ENCODE data around the gene C16orf54. TPM values are rescaled to one million over a fixed set of nuclear protein-coding genes. Genes with fewer than 3 reads are reported as not detected.
"Not testable (repeated sequence)": the region's sequence is repeated elsewhere in the genome, so short reads cannot be mapped to it uniquely, and the experiment has no call there.

The C16orf54 gene
- total and polyA plus RNA-seq, 2 of the 4 experiments (the other 2 are of a cell fraction): not detected

GRCh38 chr16:29709657-29710056 lies 36.1 kb downstream of the C16orf54 start:
- H2BK5ac ChIP-seq (ENCODE audit: low read depth, low read length, poor library complexity, severe bottlenecking); H2AK9ac ChIP-seq (replicated peaks; ENCODE audit: low read depth, low read length, poor library complexity); H3K27ac ChIP-seq (ENCODE audit: insufficient read depth, low read length); H3K14ac ChIP-seq (replicated peaks; ENCODE audit: low read depth, low read length); H3K4me3 ChIP-seq (ENCODE audit: insufficient read depth, low read depth, low read length); H3K36me3 ChIP-seq (ENCODE audit: control insufficient read depth, insufficient read depth, low read length); H4K8ac ChIP-seq (ENCODE audit: low read depth in 2 of 2, low read length in 2 of 2); H3K9me3 ChIP-seq (ENCODE audit: control insufficient read depth, insufficient read depth, low read length); CTCF ChIA-PET; H2BK120ac ChIP-seq (ENCODE audit: low read depth, low read length); dilution Hi-C loops (cut with HindIII; ENCODE audit: low sequenced_read_pairs, unreplicated experiment); in situ Hi-C loops (cut with MboI; ENCODE audit: low sequenced_read_pairs); BruUV-seq (replicated peaks); H3K23ac ChIP-seq (ENCODE audit: low read depth, low read length); H3K9ac ChIP-seq (ENCODE audit: low read depth, low read length); H3K56ac ChIP-seq (ENCODE audit: extremely low read depth, insufficient read depth, low read length); H3K18ac ChIP-seq (ENCODE audit: low read depth, low read length); POLR2A ChIA-PET (ENCODE audit: unreplicated experiment); H3K9me1 ChIP-seq (ENCODE audit: insufficient read depth, low read length); H4K20me1 ChIP-seq (ENCODE audit: insufficient read depth, low read length); H3K79me1 ChIP-seq (ENCODE audit: low read depth in 1 of 2, low read length in 2 of 2); H2AK5ac ChIP-seq (ENCODE audit: low read depth, low read length); H4K5ac ChIP-seq (ENCODE audit: low read depth, low read length); H4K91ac ChIP-seq (ENCODE audit: insufficient read depth, low read depth, low read length); H2BK15ac ChIP-seq (ENCODE audit: low read depth, low read length); H3K4me2 ChIP-seq (ENCODE audit: low read depth, low read length); H2BK20ac ChIP-seq (ENCODE audit: low read depth, low read length); H3K4ac ChIP-seq (ENCODE audit: low read depth, low read length); intact Hi-C loops (cut with micrococcal nuclease); H2AFZ ChIP-seq (replicated peaks; ENCODE audit: low read length, poor library complexity); ATAC-seq (ENCODE audit: low read depth); H3K4me1 ChIP-seq (ENCODE audit: control insufficient read depth, insufficient read depth, low read length); H3K27me3 ChIP-seq (ENCODE audit: control insufficient read depth, insufficient read depth, low read length); DNase-seq: not testable (repeated sequence)
- WGBS, 2 experiments (ENCODE audit: extremely low coverage in 2 of 2, insufficient read length in 1 of 2): 100% methylated on average over 1 of the region's 6 CpGs; no CpG with 5 or more reads in 1 of the 2 experiments

All from IMR-90 (cell line).